H9 (cell line): Measurements from ENCODE around the gene ELMOD3. TPM values are rescaled to one million over a fixed set of nuclear protein-coding genes. Genes with fewer than 3 reads are reported as not detected.

Source experiments
- DNase-seq: peaks from one replicate; pipeline ENCODE4 v3.0.0-alpha.2; 2017
- H2AFZ ChIP-seq: one replicate; pipeline ENCODE4 v1.6.1; 2013; ENCODE audit warnings: mild to moderate bottlenecking, low read length, control low read depth, moderate library complexity
- H2AK5ac ChIP-seq: 2 replicates; pipeline ENCODE4 v1.6.1; 2013; ENCODE audit warnings: low read length, control low read depth, mixed read lengths; ENCODE audit not compliant: insufficient read length
- H2BK120ac ChIP-seq: one replicate; pipeline ENCODE4 v1.6.1; 2013; ENCODE audit warnings: low read depth, mild to moderate bottlenecking, low read length, control low read depth, inconsistent platforms; ENCODE audit not compliant: poor library complexity, severe bottlenecking
- H2BK12ac ChIP-seq: 2 replicates; pipeline ENCODE4 v1.6.1; 2013; ENCODE audit warnings: low read length, control low read depth, mixed read lengths, low read depth; ENCODE audit not compliant: insufficient read length
- H2BK15ac ChIP-seq: 2 replicates; pipeline ENCODE4 v1.6.1; 2013; ENCODE audit warnings: low read depth, low read length, control low read depth
- H2BK20ac ChIP-seq: one replicate; pipeline ENCODE4 v1.6.1; 2013; ENCODE audit warnings: low read depth, mild to moderate bottlenecking, low read length, control low read depth, inconsistent platforms; ENCODE audit not compliant: poor library complexity, severe bottlenecking
- H2BK5ac ChIP-seq: 2 replicates; pipeline ENCODE4 v1.6.1; 2013; ENCODE audit warnings: low read length, control low read depth, mixed read lengths; ENCODE audit not compliant: insufficient read length
- H3K14ac ChIP-seq: 2 replicates; pipeline ENCODE4 v1.6.1; 2013; ENCODE audit warnings: low read length, control low read depth; ENCODE audit not compliant: insufficient read depth
- H3K18ac ChIP-seq: 2 replicates; pipeline ENCODE4 v1.6.1; 2013; ENCODE audit warnings: low read depth, mild to moderate bottlenecking, mixed read lengths, low read length, control low read depth; ENCODE audit not compliant: insufficient read length
- H3K23ac ChIP-seq: 2 replicates; pipeline ENCODE4 v1.6.1; 2013; ENCODE audit warnings: low read length, control low read depth, mixed read lengths, low read depth; ENCODE audit not compliant: insufficient read length
- H3K23me2 ChIP-seq: 2 replicates; pipeline ENCODE4 v1.6.1; 2013; ENCODE audit warnings: low read depth, mild to moderate bottlenecking, mixed read lengths, low read length, control low read depth; ENCODE audit not compliant: insufficient read length, poor library complexity, severe bottlenecking
- H3K27ac ChIP-seq: 2 replicates; pipeline ENCODE4 v1.5.1; 2013; ENCODE audit warnings: low read length, control low read depth, mixed read lengths, low read depth; ENCODE audit not compliant: insufficient read length
- H3K27me3 ChIP-seq: 2 replicates; pipeline ENCODE4 v1.6.1; 2013; ENCODE audit warnings: low read length, control low read depth, inconsistent platforms; ENCODE audit not compliant: insufficient read depth
- H3K4ac ChIP-seq: 2 replicates; pipeline ENCODE4 v1.6.1; 2013; ENCODE audit warnings: low read depth, mild to moderate bottlenecking, control low read depth, inconsistent platforms, low read length, moderate library complexity
- H3K4me1 ChIP-seq: 2 replicates; pipeline ENCODE4 v1.6.1; 2013; ENCODE audit warnings: low read length, control low read depth, inconsistent platforms; ENCODE audit not compliant: insufficient read depth
- H3K4me2 ChIP-seq: 2 replicates; pipeline ENCODE4 v1.6.1; 2013; ENCODE audit warnings: low read length, control low read depth, mixed read lengths; ENCODE audit not compliant: insufficient read length, insufficient read depth
- H3K56ac ChIP-seq: 2 replicates; pipeline ENCODE4 v1.6.1; 2013; ENCODE audit warnings: low read depth, mild to moderate bottlenecking, mixed read lengths, low read length, control low read depth; ENCODE audit not compliant: insufficient read length
- H3K79me1 ChIP-seq: 2 replicates; pipeline ENCODE4 v1.6.1; 2013; ENCODE audit warnings: low read depth, mild to moderate bottlenecking, moderate library complexity, low read length, control low read depth, inconsistent platforms; ENCODE audit not compliant: insufficient read depth, poor library complexity, severe bottlenecking
- H3K79me2 ChIP-seq: 2 replicates; pipeline ENCODE4 v1.6.1; 2013; ENCODE audit warnings: low read length, control low read depth, inconsistent platforms; ENCODE audit not compliant: insufficient read depth
- H3K9ac ChIP-seq: 2 replicates; pipeline ENCODE4 v1.6.1; 2013; ENCODE audit warnings: low read length, control low read depth, mixed read lengths; ENCODE audit not compliant: insufficient read length; ENCODE audit errors: extremely low read depth
- H3K9me3 ChIP-seq: one replicate; pipeline ENCODE4 v1.6.1; 2013; ENCODE audit warnings: low read depth, low read length, inconsistent platforms; ENCODE audit not compliant: control insufficient read depth
- H3T11ph ChIP-seq: one replicate; pipeline ENCODE4 v1.6.1; 2013; ENCODE audit warnings: mild to moderate bottlenecking, low read length, control low read depth, inconsistent platforms
- H4K20me1 ChIP-seq: one replicate; pipeline ENCODE4 v1.6.1; 2013; ENCODE audit not compliant: control insufficient read depth, insufficient read length, insufficient read depth
- H4K5ac ChIP-seq: 2 replicates; pipeline ENCODE4 v1.6.1; 2013; ENCODE audit warnings: low read depth, mild to moderate bottlenecking, mixed read lengths, low read length, control low read depth; ENCODE audit not compliant: insufficient read length
- H4K8ac ChIP-seq: replicated peaks from 2 replicates; pipeline ENCODE4 v1.6.1; 2013; ENCODE audit warnings: low read length, control low read depth, mixed read lengths, low read depth; ENCODE audit not compliant: insufficient read length
- H4K91ac ChIP-seq: 2 replicates; pipeline ENCODE4 v1.6.1; 2013; ENCODE audit warnings: low read depth, mild to moderate bottlenecking, moderate library complexity, mixed read lengths, low read length, control low read depth; ENCODE audit not compliant: insufficient read length
- H3K27ac Mint-ChIP-seq, 3 experiments: 2 replicates in 2 of 3; 3 replicates in 1 of 3; pipeline ENCODE4 v1.8.0; 2020 to 2021; ENCODE audit warnings: mixed read lengths in 3 of 3, mild to moderate bottlenecking in 1 of 3, moderate library complexity in 1 of 3
- H3K27me3 Mint-ChIP-seq: 2 replicates; pipeline ENCODE4 v1.8.0; 2021; ENCODE audit warnings: low read depth, mild to moderate bottlenecking, moderate library complexity, mixed read lengths
- H3K36me3 Mint-ChIP-seq, 3 experiments: 2 replicates in 2 of 3; 3 replicates in 1 of 3; pipeline ENCODE4 v1.8.0; 2020 to 2021; ENCODE audit warnings: low read depth in 3 of 3, mixed read lengths in 3 of 3; ENCODE audit not compliant: insufficient read depth in 1 of 3
- H3K4me1 Mint-ChIP-seq, 2 experiments: 2 replicates each; pipeline ENCODE4 v1.8.0; 2020; ENCODE audit warnings: mixed read lengths in 2 of 2
- H3K4me3 Mint-ChIP-seq, 2 experiments: 2 replicates in 1 of 2; 3 replicates in 1 of 2; pipeline ENCODE4 v1.8.0; 2020 to 2021; ENCODE audit warnings: mild to moderate bottlenecking in 2 of 2, mixed read lengths in 2 of 2, moderate library complexity in 1 of 2
- H3K9me3 Mint-ChIP-seq, 2 experiments: 2 replicates in 1 of 2; 3 replicates in 1 of 2; pipeline ENCODE4 v1.8.0; 2020; ENCODE audit warnings: mild to moderate bottlenecking in 2 of 2, mixed read lengths in 2 of 2, moderate library complexity in 1 of 2
- WGBS: extraction: QIAGEN DNeasy Blood & Tissue Kit; methylation state at CpG from one replicate; pipeline ENCODE4 v1.1.7; 2013; ENCODE audit warnings: missing lambda C conversion rate, low lambda C conversion rate, mixed read lengths; ENCODE audit not compliant: insufficient read length; ENCODE audit errors: extremely low coverage; 5-methylcytosine and 5-hydroxymethylcytosine counted together
- total RNA-seq: library from RNA; stranded (reverse); gene quantifications from 2 replicates; pipeline ENCODE4 v1.2.1, GENCODE V29; 2021
- TF ChIP-seq, protein P1 (sequence below): fragments of 200-600 bp; sonication (generic); conservative IDR thresholded peaks from 3 replicates; pipeline ENCODE4 v1.8.0; 2021; ENCODE audit warnings: antibody characterized with exemption, mild to moderate bottlenecking

ELMOD3 gene
- total RNA-seq, 1 experiment from 2014 or later: 7.6 TPM

- H3K36me3 Mint-ChIP-seq: peaks cover 4 to 12% (median 9%) of the 10 kb centered on the region in 3 experiments; a peak in 5 of 7 replicates
- no peak overlapping the region for H3K14ac ChIP-seq
- H3K4me1 Mint-ChIP-seq: peaks cover 15 to 25% of the 10 kb centered on the region in 2 experiments
- H2AFZ ChIP-seq: no peak overlapping the region
- DNase-seq: no peak
- no peaks in the 10 kb centered on the region for H4K20me1 ChIP-seq
- no peaks in the 10 kb centered on the region for H3K27me3 ChIP-seq
- H3K18ac ChIP-seq: no peak overlapping the region
- no peak overlapping the region for H2BK15ac ChIP-seq
- no peak overlapping the region for H3K4ac ChIP-seq
- no peak overlapping the region for H4K8ac ChIP-seq
- no peak overlapping the region for H2BK20ac ChIP-seq
- no CpG with 5 or more reads among the region's 2 CpGs for WGBS
- H2BK5ac ChIP-seq: no peak overlapping the region
- no peak overlapping the region for H2BK120ac ChIP-seq
- H3K27ac ChIP-seq: no peak overlapping the region
- H4K91ac ChIP-seq: no peak overlapping the region
- no peak overlapping the region for H3K4me2 ChIP-seq
- no peaks in the 10 kb centered on the region for H3K9me3 Mint-ChIP-seq
- no peaks in the 10 kb centered on the region for H3K79me2 ChIP-seq
- H3K4me3 Mint-ChIP-seq: no peak overlapping the region
- no peak overlapping the region for H2BK12ac ChIP-seq
- H3K23ac ChIP-seq: no peak overlapping the region
- H3K79me1 ChIP-seq: no peaks in the 10 kb centered on the region
- no peak overlapping the region for H3K9ac ChIP-seq
- H3K27ac Mint-ChIP-seq: no peak overlapping the region
- H2AK5ac ChIP-seq: no peak overlapping the region
- no peaks in the 10 kb centered on the region for H3K9me3 ChIP-seq
- no peak overlapping the region for H3K56ac ChIP-seq
- TF ChIP-seq, protein P1, sequence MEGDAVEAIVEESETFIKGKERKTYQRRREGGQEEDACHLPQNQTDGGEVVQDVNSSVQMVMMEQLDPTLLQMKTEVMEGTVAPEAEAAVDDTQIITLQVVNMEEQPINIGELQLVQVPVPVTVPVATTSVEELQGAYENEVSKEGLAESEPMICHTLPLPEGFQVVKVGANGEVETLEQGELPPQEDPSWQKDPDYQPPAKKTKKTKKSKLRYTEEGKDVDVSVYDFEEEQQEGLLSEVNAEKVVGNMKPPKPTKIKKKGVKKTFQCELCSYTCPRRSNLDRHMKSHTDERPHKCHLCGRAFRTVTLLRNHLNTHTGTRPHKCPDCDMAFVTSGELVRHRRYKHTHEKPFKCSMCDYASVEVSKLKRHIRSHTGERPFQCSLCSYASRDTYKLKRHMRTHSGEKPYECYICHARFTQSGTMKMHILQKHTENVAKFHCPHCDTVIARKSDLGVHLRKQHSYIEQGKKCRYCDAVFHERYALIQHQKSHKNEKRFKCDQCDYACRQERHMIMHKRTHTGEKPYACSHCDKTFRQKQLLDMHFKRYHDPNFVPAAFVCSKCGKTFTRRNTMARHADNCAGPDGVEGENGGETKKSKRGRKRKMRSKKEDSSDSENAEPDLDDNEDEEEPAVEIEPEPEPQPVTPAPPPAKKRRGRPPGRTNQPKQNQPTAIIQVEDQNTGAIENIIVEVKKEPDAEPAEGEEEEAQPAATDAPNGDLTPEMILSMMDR: no peak
- H3K27me3 Mint-ChIP-seq: no peaks in the 10 kb centered on the region
- no peak overlapping the region for H3T11ph ChIP-seq
- no peaks in the 10 kb centered on the region for H3K23me2 ChIP-seq
- H4K5ac ChIP-seq: no peak overlapping the region
- H3K4me1 ChIP-seq: no peaks in the 10 kb centered on the region; the same call in 1 of the 2 replicates
These were observed 33.2 kb downstream of the ELMOD3 start for GRCh38 chr2:85387754-85388153.
